AG09319 (cell line): Measurements from ENCODE around the gene CEP131.

Source experiments
- DNase-seq: peaks from one replicate; pipeline ENCODE4 v3.0.0-alpha.2; 2010; ENCODE audit warnings: low read depth; ENCODE audit errors: extremely low read depth
- TF ChIP-seq, protein P1 (sequence below): IDR thresholded peaks from 2 replicates; pipeline ENCODE4 v1.5.1; 2011; ENCODE audit warnings: low read depth, mild to moderate bottlenecking, inconsistent platforms, low read length, moderate library complexity

CEP131 gene

GRCh38 chr17:81162491-81162890 lies 60.3 kb downstream of the CEP131 start:
- no peak for DNase-seq
- TF ChIP-seq, protein P1, sequence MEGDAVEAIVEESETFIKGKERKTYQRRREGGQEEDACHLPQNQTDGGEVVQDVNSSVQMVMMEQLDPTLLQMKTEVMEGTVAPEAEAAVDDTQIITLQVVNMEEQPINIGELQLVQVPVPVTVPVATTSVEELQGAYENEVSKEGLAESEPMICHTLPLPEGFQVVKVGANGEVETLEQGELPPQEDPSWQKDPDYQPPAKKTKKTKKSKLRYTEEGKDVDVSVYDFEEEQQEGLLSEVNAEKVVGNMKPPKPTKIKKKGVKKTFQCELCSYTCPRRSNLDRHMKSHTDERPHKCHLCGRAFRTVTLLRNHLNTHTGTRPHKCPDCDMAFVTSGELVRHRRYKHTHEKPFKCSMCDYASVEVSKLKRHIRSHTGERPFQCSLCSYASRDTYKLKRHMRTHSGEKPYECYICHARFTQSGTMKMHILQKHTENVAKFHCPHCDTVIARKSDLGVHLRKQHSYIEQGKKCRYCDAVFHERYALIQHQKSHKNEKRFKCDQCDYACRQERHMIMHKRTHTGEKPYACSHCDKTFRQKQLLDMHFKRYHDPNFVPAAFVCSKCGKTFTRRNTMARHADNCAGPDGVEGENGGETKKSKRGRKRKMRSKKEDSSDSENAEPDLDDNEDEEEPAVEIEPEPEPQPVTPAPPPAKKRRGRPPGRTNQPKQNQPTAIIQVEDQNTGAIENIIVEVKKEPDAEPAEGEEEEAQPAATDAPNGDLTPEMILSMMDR, result no peak

GRCh38 chr17:81161972-81162371 lies 60.8 kb downstream of the CEP131 start:
- TF ChIP-seq, protein P1, result no peak
- no peak for DNase-seq

DNA sequence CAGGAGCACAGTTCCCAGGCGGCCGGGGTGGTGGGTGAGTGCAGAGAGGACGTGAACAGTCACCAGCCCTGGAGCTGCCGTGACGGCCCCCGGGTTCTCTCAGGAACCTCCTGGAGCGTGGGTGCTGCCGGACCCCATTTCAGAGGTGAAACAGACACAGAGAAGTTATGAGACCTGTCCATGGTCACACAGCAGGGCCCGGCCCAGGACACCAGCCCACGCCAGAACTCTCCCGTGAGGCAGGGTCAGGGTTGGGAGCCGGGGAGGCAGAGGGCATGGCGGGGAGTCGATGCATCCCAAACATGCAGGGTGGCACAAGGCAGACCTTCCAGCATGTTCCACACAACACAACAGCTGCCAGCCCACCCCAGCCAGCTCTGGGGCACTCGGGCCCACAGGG lies 61.2 kb downstream of the CEP131 start:
- TF ChIP-seq, protein P1, result no peak
- no peak for DNase-seq

DNA sequence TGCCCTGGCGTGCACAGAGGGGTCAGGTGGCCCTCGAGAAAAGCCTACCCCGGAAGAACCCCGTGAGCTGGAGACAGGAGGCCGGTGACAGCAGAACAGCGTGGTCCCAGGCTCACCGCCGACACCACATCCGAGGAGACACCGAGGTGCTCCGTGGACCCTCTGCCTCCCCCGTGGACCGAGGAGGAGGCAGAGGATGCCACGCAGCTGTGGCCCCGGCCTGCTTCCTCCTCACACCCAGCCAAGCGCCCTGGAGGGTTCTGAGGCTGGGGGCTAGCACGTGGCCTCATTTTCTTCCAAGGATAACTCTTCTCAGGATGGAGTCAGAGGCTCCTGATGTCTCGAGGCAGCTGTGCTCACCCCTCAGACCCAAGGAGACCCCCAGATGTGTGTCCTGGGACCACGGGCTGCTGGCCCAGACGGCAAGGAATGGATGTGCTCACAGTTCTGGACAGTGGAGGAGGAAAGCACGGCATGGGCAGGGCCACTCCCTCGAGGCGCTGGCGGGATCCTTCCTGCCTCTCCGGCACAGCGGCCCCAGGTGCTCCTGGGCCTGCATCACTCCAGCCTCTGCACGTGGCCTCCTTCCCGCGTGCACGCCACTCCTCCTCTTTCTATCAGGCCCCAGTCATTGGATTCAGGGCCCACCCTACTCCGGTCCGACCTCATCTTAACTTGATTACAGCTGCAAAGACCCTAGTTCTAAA lies 61.9 kb downstream of the CEP131 start:
- DNase-seq, result no peak
- TF ChIP-seq, protein P1, result no peak

GRCh38 chr17:81160306-81160705 lies 62.5 kb downstream of the CEP131 start:
- TF ChIP-seq, protein P1, result no peak
- DNase-seq, result no peak

GRCh38 chr17:81159611-81160265 lies 63.0 kb downstream of the CEP131 start:
- no peak for DNase-seq

More at GRCh38 chr17:81159611-81160265, 63.0 kb downstream of the CEP131 start:
- TF ChIP-seq, protein P1, result no peak
